Epithelial cell of prostate (primary cell): ENCODE results near the gene HLA-F.

Experiments
- DNase-seq: peaks from one replicate; pipeline ENCODE4 v3.0.0-alpha.2; 2011; ENCODE audit warnings: low read depth, low spot score
- H3K27ac ChIP-seq: fragments of 450-650 bp; 2 replicates; pipeline ENCODE4 v1.5.1; 2017; ENCODE audit warnings: mild to moderate bottlenecking

The HLA-F gene

DNA sequence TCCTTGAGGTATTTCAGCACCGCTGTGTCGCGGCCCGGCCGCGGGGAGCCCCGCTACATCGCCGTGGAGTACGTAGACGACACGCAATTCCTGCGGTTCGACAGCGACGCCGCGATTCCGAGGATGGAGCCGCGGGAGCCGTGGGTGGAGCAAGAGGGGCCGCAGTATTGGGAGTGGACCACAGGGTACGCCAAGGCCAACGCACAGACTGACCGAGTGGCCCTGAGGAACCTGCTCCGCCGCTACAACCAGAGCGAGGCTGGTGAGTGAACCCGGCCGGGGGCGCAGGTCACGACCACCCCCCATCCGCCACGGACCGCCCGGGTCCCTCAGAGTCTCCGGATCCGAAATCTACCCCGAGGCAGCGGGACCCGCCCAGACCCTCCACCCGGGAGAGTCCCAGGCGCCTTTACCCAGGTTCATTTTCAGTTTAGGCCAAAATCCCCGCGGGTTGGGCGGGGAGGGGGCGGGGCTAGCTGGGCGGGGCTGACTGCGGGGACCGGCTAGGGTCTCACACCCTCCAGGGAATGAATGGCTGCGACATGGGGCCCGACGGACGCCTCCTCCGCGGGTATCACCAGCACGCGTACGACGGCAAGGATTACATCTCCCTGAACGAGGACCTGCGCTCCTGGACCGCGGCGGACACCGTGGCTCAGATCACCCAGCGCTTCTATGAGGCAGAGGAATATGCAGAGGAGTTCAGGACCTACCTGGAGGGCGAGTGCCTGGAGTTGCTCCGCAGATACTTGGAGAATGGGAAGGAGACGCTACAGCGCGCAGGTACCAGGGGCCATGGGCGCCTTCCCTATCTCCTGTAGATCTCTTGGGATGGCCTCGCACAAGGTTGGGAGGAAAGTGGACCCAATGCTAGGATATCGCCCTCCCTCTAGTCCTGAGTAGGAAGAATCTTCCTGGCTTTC lies 693 bp downstream of the HLA-F start:
- no peak for DNase-seq
- H3K27ac ChIP-seq: no peak overlapping the region

DNA sequence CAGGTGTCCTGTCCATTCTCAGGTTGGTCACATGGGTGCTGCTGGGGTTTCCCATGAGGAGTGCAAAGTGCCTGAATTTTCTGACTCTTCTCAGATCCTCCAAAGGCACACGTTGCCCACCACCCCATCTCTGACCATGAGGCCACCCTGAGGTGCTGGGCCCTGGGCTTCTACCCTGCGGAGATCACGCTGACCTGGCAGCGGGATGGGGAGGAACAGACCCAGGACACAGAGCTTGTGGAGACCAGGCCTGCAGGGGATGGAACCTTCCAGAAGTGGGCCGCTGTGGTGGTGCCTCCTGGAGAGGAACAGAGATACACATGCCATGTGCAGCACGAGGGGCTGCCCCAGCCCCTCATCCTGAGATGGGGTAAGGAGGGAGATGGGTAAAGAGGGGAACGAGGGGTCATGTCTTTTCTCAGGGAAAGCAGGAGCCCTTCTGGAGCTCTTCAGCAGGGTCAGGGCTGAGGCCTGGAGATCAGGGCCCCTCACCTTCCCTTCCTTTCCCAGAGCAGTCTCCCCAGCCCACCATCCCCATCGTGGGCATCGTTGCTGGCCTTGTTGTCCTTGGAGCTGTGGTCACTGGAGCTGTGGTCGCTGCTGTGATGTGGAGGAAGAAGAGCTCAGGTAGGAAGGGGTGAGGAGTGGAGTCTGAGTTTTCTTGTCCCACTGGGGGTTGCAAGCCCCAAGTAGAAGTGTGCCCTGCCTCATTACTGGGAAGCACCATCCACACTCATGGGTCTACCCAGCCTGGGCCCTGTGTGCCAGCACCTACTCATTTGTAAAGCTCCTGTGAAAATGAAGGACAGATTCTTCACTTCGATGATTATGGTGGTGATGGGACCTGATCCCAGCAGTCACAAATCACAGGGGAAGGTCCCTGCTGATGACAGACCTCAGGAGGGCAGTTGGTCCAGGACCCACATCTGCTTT lies 2.0 kb downstream of the HLA-F start:
- H3K27ac ChIP-seq: no peak overlapping the region

DNA sequence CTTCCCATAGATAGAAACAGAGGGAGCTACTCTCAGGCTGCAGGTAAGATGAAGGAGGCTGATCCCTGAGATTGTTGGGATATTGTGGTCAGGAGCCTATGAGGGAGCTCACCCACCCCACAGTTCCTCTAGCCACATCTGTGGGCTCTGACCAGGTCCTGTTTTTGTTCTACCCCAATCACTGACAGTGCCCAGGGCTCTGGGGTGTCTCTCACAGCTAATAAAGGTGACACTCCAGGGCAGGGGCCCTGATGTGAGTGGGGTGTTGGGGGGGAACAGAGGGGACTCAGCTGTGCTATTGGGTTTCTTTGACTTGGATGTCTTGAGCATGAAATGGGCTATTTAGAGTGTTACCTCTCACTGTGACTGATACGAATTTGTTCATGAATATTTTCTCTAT lies 2.8 kb downstream of the HLA-F start:
- DNase-seq: no peak
- no peak overlapping the region for H3K27ac ChIP-seq

More for the DNA sequence above, 2.0 kb downstream of the HLA-F start:
- no peak for DNase-seq

DNA sequence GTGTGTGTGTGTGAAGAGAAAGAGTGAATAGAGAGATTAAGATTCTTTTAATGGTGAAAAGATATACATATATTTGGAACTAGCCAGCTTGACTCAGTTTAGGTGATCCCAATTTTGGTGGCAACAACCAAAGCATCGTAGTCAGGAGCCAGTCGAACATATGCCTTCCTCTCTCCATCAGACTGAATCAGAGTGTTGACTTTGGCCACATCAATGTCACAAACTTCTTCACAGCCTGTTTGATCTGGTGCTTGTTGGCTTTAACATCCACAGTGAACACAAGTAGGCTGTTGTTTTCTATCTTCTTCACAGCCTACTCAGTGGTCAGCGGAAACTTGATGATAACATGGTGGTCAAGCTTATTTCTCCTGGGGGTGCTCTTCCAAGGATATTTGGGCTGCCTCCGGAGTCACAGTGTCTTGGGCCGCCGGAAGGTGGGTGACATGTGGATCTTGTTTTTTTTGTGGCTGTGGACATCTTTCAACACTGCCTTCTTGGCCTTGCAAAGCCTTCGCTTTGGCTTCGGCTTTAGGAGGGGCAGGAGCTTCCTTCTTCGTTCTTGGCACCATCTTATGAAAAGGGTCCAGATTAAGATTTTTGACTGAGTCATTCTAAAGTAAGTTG lies 3.4 kb downstream of the HLA-F start:
- no peak overlapping the region for H3K27ac ChIP-seq
- no peak for DNase-seq

DNA sequence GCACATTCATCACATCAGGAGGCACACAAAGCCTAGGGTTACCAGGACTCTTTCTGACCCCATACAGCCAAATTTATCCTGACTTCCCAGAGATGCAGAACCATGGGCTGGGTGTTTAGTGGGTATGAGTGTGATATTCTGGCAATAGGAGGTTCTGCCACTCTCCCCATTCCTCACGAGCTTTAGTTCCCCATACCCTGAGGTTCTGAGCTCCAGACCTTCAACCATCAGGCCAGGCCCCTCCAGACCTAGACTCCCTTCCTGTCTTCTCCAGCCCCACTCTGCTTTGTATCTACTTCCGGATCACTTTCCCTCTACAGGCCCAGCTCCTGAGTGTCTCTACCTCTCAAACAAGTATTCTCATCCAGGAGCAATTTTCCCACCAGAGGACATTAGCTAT lies 4.4 kb downstream of the HLA-F start:
- H3K27ac ChIP-seq: no peak overlapping the region

DNA sequence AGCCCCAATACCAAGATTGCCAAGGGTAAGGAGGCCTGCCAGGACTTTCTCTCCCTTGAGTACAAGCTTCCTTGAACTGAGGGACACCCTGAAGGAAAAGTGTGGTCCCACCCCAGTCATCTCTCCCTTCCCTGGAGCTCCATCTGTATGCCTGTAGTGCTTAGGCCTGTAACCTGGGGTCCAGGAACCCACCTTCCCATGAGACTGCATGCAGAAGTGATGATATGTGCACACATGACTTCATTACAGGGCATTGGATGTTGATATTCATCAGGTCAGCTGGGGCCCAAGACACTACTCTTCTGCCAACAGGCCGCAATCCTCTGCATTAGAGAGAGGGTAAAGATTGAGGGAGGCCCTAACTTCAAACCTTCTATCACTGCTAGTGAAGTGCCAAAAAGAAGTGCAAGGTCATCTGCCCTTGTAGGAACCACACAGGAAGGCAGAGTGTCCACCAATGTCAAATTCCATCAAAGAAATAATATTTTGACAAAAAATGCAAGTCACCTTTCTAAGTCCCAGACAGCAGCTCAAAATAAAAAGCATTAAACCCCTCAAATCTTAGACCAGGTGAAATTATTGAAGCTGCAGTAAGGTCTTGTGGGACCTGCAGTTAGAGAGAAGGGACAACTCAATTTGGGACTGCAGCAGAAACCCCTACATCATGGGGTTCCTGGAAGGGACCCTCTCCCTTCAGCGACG lies 5.1 kb downstream of the HLA-F start:
- no peak overlapping the region for H3K27ac ChIP-seq
- no peak for DNase-seq

More for the DNA sequence above, 4.4 kb downstream of the HLA-F start:
- DNase-seq: no peak

DNA sequence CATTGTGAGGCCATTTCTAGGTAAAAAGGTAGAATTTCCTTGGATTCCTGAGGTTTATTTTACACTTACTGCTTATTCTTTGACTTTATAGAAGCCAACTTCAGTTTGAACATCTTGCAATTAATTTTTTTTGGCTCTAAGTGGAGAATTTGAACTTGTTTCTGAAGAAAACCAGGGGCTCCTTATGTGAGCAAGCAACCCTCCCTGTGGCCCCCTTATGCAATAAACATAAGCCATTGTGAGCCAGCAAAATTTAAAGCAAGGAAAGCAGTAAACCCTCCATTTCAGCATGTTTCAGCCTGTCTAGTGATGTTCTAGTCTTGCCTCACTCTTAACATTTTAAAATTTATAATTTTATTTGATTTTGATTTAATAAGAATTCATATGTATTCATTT lies 5.6 kb downstream of the HLA-F start:
- no peak overlapping the region for H3K27ac ChIP-seq

DNA sequence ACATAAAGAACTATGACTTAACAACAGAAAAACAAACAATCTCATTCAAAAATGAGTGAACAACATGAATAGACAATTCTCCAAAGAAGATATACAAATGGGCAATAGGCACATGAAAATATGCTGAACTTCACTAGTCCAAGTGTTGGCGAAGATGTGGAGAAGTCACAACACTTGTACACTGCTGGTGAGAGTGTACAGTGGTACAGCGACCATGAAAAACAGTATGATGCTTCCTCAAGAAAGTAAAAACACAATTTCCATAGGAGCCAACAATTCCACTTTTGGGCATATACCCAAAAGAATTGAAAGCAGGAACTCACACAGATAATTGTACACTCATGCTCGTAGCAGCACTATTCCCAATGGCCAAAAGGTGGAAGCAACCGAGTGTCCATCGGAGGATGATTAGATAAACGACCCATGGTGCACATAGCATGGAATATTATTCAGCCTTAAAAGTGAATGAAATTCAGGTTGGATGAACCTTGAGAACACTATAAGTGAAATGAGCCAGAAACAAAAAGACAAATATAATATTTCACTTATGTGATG lies 6.6 kb downstream of the HLA-F start:
- no peak overlapping the region for H3K27ac ChIP-seq
- no peak for DNase-seq

More for the DNA sequence above, 5.6 kb downstream of the HLA-F start:
- no peak for DNase-seq

DNA sequence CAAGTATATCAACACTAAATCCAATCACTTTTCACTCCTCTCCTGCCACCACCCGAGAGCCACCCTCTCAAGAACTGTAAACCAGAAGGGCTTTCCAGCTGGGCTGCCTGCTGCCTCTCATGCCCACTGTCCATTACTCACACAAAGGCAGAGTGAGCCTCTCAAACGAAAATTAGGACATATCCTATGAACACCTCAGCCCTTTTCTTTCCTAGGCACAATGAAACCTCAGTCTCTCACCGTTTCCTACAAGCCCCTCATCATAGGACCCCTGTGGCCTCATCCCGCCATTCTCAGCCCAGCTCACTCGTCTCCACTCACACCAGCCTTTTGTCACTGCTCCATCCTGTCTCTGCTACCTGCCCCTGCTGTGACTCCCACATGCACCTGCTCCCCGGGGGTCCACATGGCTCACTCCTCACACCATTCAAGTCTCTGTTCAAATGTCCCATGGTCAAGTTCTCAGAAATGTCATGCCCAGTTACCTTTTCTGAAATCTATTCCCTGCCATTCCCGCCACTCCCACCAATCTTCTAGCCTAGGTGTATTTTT lies 7.4 kb downstream of the HLA-F start:
- no peak for DNase-seq
- no peak overlapping the region for H3K27ac ChIP-seq

DNA sequence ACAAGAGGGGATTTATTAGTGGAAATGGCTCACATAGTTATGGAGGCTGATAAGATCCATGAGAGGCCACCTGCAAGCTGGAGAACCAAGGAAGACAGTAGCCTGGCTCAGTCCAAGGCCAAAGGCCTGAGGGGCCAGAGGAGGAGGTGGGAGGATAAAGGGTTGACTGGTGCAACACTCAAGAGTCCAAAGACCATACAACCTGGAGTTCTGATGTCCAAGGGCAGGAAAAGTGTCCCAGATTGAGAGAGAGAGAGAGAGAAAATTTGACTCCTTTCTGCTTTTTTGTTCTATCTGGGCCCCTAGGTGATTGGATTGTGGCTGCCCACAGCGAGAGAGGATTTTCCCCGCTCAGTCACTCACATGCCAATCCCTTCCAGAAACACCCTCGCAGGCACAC lies 8.0 kb downstream of the HLA-F start:
- H3K27ac ChIP-seq: no peak overlapping the region

DNA sequence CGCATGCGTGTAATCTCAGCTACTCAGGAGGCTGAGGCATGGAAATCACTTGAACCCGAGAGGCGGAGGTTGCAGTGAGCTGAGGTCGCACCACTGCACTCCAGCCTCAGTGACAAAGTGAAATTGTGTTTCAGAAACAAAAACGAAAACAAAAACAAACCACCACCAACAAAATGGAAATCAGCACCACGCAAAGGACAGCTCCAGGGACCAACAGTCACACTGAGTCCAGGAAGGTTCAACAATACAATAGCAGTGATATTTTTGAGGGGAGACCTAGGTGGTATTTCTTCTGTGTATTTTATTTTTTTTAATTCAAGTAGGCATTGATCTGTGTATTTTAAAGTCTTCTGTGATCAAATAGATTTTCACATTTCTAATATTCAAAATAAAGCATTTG lies 9.8 kb downstream of the HLA-F start:
- DNase-seq: no peak
- no peak overlapping the region for H3K27ac ChIP-seq

More for the DNA sequence above, 8.0 kb downstream of the HLA-F start:
- no peak for DNase-seq

DNA sequence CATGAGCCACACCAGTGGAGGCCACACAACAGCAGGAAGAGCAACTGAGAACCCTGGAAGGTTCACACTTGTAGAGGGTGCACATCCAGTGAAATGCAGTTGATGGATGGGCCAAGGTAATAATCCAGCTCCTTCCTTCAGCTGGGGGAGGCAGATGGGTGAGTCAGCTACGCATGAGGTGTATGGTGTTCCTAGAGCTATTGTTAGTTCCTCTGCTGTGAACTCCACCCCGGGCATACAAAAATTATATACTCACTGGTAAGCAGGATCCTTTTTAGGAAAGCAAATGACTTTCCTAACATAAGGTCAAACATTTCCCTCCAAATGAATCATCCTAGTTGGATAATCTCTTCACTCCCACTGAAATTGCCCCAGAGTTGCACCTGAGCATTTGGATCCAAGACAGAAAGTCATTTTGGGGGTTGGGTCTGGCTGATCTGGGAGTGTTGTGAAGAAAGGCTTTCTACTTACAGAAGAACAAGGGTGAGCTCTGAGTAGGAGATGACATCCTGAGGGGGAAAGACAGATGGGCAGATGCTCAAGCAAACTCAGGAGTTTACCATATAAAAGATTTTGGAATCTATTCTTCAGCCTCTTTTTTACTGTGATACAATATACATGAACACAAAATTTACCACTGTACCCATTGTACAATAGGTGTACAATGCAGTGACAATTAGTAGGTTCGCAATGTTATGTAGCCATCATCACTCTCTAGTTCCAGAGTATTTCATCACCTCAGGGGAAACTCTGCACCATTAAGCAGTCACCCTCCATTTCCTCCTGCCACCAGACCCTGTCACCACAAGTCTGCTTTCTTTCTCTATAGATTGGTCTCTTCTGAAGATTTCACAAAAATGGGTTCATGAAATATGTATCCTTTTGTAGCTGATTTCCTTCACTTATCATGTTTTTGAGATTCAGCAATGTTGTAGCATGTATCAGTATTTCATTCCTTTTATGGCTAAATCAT lies 11.1 kb downstream of the HLA-F start:
- no peak for DNase-seq

DNA sequence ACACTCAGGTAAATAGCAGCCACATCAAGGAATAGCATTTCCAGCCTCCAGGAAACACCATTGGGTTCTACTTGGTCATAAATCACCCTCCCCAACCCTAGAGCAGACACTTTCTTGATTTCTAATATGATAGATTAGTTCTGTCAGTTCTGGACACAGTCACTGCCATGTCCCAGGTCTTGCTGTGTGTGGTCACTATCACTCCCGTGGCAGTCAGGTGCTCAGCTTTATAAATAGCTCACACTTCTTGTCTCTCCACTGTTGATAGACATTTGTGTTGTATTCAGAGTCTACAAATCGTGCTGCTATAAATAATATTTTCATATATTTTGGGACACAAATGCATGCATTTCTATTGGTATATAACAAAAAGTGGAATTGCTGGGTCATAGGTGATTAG lies 13.3 kb downstream of the HLA-F start:
- no peak overlapping the region for H3K27ac ChIP-seq
- DNase-seq: no peak

More for the DNA sequence above, 11.1 kb downstream of the HLA-F start:
- H3K27ac ChIP-seq: no peak overlapping the region

DNA sequence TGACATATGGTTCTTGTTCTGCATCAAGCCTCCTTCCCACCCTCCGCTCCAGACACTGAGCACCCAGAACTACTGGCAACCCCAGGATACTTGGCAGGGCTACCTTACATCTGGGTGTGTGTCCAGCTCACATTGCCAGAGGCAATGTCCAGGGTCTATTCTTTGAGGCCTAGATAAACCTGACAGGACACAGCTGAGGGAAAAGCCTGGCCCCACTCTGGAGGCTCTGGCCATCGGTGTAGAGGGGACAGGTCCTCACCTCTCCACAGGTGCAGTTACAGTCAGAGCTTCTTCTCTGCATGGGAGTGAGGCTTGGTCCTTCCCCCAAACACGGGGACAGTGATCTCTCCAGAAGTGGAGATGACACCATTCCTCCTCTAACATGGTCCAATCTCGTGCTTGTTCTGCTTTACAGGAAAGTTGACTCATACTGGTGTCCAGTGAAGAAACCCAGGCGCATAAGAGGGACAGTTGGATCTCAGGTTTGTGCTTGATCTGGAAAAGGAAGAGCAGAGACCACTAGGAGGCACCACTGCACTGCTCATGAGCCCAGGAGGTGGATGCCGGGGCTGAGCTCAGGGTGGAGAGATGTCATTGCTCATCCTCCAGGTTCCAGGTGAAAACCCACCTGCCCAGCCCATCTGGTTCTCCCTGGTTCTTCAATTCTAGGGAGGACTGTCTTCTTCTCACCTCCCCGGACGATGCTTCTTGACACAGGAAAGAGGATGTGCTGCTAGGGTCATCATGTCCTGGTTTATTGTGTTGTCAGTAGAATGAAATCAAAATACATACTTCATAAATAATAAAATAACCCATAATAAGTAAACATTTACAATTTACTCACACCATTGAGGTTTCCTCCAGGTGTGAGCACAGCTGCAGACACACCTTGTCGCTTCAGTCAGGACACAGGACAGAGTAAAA lies 14.7 kb downstream of the HLA-F start:
- no peak for DNase-seq
- H3K27ac ChIP-seq: no peak overlapping the region

DNA sequence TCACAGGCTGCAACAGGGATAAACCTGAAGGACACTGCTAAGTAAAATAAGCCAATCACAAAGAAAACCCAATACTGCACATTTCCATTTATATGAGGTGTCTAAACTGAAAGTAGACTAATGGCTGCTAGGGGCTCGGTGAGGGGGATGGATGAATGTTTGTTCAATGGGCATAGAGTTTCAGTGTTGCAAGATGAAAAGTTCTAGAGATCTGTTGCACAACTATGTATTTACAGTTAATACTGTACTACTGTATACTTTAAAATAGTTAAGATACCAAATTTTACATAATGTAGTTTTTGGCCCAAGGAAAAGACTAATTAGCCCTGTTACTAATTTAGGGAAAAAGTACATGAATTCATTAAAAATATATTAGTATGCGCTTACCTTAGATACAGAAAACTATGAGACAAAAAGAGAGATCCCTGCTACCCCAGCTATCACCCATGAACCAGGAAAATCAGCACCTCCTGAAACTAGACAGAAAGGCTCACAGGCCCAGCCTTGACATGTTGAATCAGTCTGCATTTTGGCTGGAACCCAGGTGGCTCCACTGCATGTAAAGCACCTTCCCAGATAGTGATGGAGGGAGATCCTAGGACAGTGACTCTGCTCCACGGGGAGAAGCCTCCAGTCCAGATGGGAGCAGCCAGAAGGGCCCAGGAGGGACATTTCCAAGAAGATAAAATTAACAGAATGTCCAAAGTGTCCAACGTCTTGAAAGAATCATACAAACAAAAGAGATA lies 16.1 kb downstream of the HLA-F start:
- DNase-seq: no peak
- H3K27ac ChIP-seq: no peak overlapping the region

DNA sequence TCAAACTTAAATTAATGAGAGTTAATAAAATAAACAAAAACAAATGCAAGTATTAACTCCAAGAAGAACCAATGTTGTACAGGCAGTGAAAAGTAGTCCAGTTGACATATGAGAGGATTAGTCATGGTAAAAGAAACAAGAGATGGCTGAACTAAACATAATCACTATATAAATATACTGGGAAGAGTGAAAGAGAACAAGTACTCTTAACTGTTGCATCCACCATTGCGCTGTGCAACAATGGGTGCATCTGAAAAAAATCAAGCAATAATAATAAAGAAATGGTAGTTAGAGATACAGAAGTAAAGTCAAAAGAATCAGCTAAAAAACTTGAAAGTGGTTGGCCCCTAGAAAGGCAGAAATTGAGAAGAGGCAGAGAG lies 16.6 kb downstream of the HLA-F start:
- no peak overlapping the region for H3K27ac ChIP-seq
- no peak for DNase-seq

DNA sequence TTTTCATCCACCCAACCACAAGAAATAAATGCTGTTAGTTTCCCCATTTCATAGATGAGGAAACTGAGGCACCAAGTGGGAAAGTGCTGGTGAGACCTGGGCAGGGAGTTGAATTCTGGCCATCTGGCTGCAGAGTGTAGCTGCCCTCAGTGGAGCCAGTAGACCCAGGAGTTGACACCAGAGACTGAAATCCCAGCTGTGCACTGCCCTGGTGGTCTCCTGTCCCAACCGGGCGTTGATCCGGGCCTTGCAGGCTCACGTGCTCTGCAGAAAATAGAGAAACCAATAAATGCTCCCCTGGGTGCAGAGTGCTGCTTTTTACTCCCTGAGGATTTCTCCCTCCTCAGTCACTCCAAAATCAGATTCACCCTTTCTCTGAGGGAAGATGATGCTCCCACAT lies 18.4 kb downstream of the HLA-F start:
- no peak overlapping the region for H3K27ac ChIP-seq
- no peak for DNase-seq
